HG03159 (cell line): ENCODE results near the gene SIAH3.

Experiments
- ATAC-seq: cut with Tn5 transposase; IDR thresholded peaks from one replicate; pipeline ENCODE4 v1.9.1; 2021; ENCODE audit warnings: mild to moderate bottlenecking, moderate library complexity; ENCODE audit not compliant: unreplicated experiment

Gene SIAH3

DNA sequence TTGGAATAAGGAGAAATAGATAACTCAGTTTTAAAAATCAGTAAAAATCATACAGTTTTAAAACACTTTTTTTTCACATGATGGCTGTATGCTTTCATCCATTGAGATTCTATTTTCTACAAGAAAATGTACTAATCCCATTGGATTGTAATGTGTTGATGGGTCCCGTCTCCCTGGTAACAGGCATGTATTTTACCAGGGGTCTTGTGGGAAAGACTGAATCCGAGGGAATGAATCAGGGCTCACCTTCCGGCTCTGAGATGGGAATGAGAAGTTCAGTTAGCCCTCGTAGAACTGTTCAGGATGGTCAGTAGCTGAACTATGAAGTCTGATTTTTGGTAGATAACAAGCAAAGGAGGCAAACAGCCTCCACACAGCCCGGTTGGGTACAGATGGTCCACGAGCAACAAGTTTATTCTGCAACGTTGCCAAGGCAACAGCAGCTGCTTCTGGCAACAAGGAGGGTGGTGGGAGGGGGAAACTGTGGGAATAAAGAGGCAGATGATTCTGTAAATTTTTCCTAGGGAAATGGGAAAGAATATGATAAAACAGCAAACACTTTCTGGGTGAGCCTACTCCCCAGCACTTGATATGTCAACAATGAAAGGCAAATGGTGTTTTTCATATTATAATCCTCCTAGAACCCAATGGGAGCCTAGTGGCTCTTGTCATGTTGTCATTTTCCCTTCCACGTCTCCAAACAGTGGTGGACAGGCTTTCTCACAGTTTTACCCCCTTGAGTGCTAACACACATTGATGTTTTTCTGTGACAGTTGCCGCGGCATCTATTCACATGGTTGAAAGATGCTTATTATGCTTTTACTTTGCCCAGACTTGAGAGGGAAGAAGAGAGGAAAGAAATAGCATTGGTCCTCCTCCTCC, 12.4 kb upstream of the SIAH3 start:
- no peak for ATAC-seq

DNA sequence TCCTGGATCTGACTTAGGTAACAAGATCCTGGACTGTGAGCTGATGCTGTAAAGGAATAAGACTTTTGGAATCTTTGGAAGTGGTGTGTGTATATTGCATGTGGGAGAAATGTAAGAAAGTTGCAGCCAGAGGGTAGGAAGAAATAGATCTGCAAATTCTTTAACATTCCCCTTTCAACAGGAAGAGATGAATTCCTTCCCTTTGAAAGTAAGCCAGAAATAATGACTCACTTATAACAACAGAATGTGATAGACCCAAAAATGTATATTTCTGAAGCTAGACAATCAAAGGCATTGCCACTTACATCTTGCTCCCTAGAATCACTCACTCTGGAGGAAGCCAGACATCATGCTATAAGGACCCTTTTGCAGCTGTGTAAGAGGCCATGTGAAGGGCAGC, 9.8 kb upstream of the SIAH3 start:
- ATAC-seq = no peak

GRCh38 chr13:45860240-45860639, 8.7 kb upstream of the SIAH3 start:
- no peak for ATAC-seq

- ATAC-seq = no peak
Observed at GRCh38 chr13:45859705-45860104, 8.2 kb upstream of the SIAH3 start.

- no peak for ATAC-seq
Observed at GRCh38 chr13:45852494-45852893, 941 bp upstream of the SIAH3 start.

- no peak for ATAC-seq
Observed at GRCh38 chr13:45851956-45852355, 403 bp upstream of the SIAH3 start.

- no peak for ATAC-seq
Observed at GRCh38 chr13:45850027-45850613, 1.4 kb downstream of the SIAH3 start.

GRCh38 chr13:45849408-45849807, 2.1 kb downstream of the SIAH3 start:
- ATAC-seq = no peak

- ATAC-seq = no peak
Observed at GRCh38 chr13:45847554-45848224, 3.9 kb downstream of the SIAH3 start.

DNA sequence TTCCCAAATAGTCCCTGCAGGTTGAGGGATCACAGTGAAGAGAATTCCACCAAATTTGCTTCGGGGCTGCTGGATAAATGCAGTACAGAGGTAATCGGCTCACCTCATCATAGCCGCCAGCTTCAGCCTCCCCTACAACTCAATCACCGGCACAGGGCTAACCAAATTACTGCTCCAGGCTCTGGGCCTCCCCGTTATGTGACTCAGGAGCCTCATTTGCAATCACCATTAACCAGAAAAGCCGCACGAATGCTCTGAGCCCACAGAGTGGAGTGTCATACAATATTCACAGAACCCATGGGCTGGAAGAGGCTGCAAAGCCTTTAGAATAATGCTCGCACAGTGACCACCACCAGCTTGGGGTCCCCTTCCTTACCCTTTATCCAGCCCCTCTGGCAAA, 4.9 kb downstream of the SIAH3 start:
- no peak for ATAC-seq

- no peak for ATAC-seq
Observed at GRCh38 chr13:45838171-45838745, 13.3 kb downstream of the SIAH3 start.

GRCh38 chr13:45837111-45837510, 14.4 kb downstream of the SIAH3 start:
- no peak for ATAC-seq

GRCh38 chr13:45834411-45834994, 17.1 kb downstream of the SIAH3 start:
- no peak for ATAC-seq

DNA sequence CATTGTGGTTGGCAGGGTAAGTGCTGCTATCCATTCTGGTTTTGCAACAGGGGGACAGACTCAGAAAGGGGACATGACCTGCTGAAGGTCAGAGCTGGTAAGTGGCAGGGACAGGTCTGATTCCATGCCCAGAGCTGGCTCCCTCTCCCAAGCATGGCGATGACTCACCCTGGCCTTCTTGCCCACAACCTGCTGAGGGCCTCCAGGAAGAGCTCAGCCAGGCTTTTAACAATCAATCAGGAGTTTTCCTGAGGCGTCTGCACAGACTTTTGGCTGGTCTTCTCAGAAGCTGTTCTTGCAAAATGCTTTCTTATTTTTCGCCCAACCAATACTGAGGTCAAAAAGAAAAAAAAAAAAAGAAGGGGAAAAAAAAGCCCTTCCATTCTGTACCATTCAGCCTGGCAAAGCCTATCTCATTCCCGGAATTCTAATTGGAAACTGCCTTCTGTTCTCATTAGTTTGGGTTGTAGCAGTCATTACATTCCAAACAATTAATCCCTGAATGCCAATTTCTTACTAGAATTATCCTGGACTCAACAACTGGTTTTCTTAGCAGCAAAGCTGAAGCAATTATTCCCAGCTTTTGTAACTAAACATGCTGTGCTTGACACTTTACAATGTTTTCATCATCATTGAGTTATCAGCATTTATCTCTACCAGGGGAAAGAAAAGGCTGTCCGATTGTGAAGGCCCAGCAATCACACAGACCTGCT, 17.7 kb downstream of the SIAH3 start:
- no peak for ATAC-seq

- no peak for ATAC-seq
Observed at GRCh38 chr13:45833242-45833641, 18.3 kb downstream of the SIAH3 start.

DNA sequence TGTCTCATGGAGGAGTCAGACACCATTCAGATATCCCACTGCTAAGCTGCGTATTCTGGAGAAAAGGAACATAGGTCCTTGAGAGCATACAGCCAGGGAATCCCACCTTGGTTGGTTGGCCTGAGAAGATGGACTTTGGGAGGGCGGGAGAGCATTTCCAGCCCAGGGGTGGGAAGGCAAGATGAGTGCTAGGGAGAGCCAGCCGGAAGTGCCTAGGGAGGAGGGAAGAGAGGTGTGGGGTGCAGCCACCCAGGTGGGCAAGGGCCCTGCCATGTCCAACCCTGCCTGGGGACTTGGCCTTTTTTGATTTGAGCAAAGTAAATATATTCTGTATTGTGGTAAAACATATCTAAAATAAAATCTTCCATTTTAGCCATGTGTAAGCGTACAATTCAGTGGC, 19.7 kb downstream of the SIAH3 start:
- no peak for ATAC-seq

GRCh38 chr13:45830121-45830520, 21.4 kb downstream of the SIAH3 start:
- no peak for ATAC-seq

DNA sequence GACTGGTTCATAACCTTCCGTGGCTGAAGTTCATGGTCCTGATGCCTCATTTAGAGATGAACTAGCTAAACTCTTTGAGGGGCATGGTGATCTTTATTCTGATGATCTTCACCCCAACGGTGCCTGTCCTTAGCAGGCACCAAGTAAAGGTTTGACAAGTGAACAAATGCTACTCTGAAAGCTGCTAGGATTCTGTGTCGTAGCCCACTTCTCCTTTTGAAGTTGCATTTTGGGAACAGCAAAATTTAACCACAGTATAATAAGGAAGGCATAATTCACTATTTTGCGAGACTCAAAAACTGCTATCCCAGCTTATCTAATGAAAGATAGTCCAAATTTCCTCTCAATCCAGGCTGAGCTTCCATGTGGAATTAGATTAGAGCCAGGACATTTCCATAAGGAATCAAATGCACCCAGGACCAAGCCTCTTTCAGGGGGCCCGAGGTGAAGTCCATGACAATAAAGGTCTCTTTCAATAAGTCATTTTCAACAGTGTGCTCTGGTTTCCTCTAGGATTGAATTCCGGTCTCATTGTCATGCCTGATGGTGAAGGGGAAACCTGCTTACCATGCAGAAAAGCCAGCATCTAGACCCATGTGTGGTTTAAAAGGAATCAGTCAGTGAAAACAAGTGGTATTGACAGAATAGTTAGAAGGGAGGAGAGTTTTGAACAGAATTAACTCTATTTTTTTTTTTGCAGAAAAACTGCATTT, 23.1 kb downstream of the SIAH3 start:
- ATAC-seq = no peak

- no peak for ATAC-seq
Observed at GRCh38 chr13:45827318-45827717, 24.2 kb downstream of the SIAH3 start.

GRCh38 chr13:45826731-45827130, 24.8 kb downstream of the SIAH3 start:
- ATAC-seq = peak; percentile 68
